SU-DHL-6 (cell line): ENCODE results near the gene CA7.

Experiments
- H2AFZ ChIP-seq: fragments of 200-600 bp; sonication (generic); 2 replicates; pipeline ENCODE4 v1.6.1; 2014; ENCODE audit warnings: low read depth, mild to moderate bottlenecking, moderate library complexity, mixed read lengths, antibody characterized with exemption, low read length; ENCODE audit not compliant: severe bottlenecking
- H3F3A ChIP-seq: fragments of 200-600 bp; shearing (Covaris generic); 2 replicates; pipeline ENCODE4 v1.6.0; 2016; ENCODE audit warnings: antibody characterized with exemption, mild to moderate bottlenecking; ENCODE audit not compliant: insufficient read depth
- H3K27ac ChIP-seq: fragments of 200-600 bp; sonication (generic); 2 replicates; pipeline ENCODE4 v1.5.1; 2016; ENCODE audit warnings: low read depth, mild to moderate bottlenecking, low read length, moderate library complexity, mixed read lengths
- H3K27me3 ChIP-seq: fragments of 200-600 bp; sonication (generic), shearing (Covaris generic); 2 replicates; pipeline ENCODE4 v1.6.0; 2014; ENCODE audit warnings: mild to moderate bottlenecking, low read length
- H3K36me3 ChIP-seq: fragments of 200-600 bp; sonication (generic); 2 replicates; pipeline ENCODE4 v1.6.1; 2014; ENCODE audit warnings: mild to moderate bottlenecking, low read length, mixed read lengths
- H3K4me2 ChIP-seq: fragments of 300-600, 200-600 bp; shearing (Covaris generic), sonication (generic); 2 replicates; pipeline ENCODE4 v1.6.0; 2014; ENCODE audit warnings: low read length, low read depth, mild to moderate bottlenecking; ENCODE audit not compliant: poor library complexity, severe bottlenecking
- H3K4me3 ChIP-seq: fragments of 200-600 bp; sonication (generic); 2 replicates; pipeline ENCODE4 v1.5.1; 2014; ENCODE audit warnings: antibody characterized with exemption, low read length, mild to moderate bottlenecking, mixed read lengths; ENCODE audit not compliant: insufficient read depth, poor library complexity, severe bottlenecking
- H3K79me2 ChIP-seq: fragments of 200-600 bp; sonication (generic); 2 replicates; pipeline ENCODE4 v1.6.1; 2014; ENCODE audit warnings: mild to moderate bottlenecking, low read length, moderate library complexity; ENCODE audit not compliant: insufficient read depth
- H3K9ac ChIP-seq: fragments of 200-600 bp; sonication (generic); 2 replicates; pipeline ENCODE4 v1.7.0; 2014; ENCODE audit warnings: mild to moderate bottlenecking, low read length
- H3K9me2 ChIP-seq: fragments of 200-600 bp; sonication (generic); replicated peaks from 2 replicates; pipeline ENCODE4 v1.6.1; 2014; ENCODE audit warnings: low read length; ENCODE audit not compliant: insufficient read depth
- H3K9me3 ChIP-seq: fragments of 200-600 bp; sonication (generic); 2 replicates; pipeline ENCODE4 v1.6.1; 2014; ENCODE audit warnings: low read length, mixed read lengths; ENCODE audit not compliant: insufficient read depth
- H4K20me1 ChIP-seq: fragments of 200-600 bp; sonication (generic); 2 replicates; pipeline ENCODE4 v1.6.1; 2014; ENCODE audit warnings: low read depth, mild to moderate bottlenecking, antibody characterized with exemption, low read length, moderate library complexity, mixed read lengths
- EZH2phosphoT487 ChIP-seq: fragments of 200-600 bp; sonication (generic), shearing (Covaris generic); conservative IDR thresholded peaks from 2 replicates; pipeline ENCODE4 v1.6.1; 2018; ENCODE audit warnings: mild to moderate bottlenecking, antibody characterized with exemption, low read length, moderate library complexity, mixed read lengths
- TF ChIP-seq, protein P1 (sequence below): fragments of 200-600 bp; sonication (generic); IDR thresholded peaks from one replicate; pipeline ENCODE4 v1.5.1; 2017; ENCODE audit warnings: antibody characterized with exemption, mild to moderate bottlenecking, low read length, moderate library complexity; ENCODE audit not compliant: insufficient read depth, poor library complexity, severe bottlenecking

Gene CA7

GRCh38 chr16:66874079-66874775, 30.0 kb downstream of the CA7 start:
- Histone ChIP-seq H2AFZ (no peak overlapping the region), H3K4me3 (no peak overlapping the region), H4K20me1 (no peaks in the 10 kb centered on the region), H3K79me2 (no peaks in the 10 kb centered on the region), H3K4me2 (no peak overlapping the region), H3K9me3 (no peaks in the 10 kb centered on the region), H3K27me3 (no peaks in the 10 kb centered on the region), H3K9me2 (no peaks in the 10 kb centered on the region), H3K27ac (no peak overlapping the region), H3K36me3 (no peaks in the 10 kb centered on the region), H3K9ac (no peak overlapping the region), H3F3A (peaks cover 6% of the 10 kb centered on the region; the same call in 1 of the 2 replicates)
- TF ChIP-seq, protein P1, sequence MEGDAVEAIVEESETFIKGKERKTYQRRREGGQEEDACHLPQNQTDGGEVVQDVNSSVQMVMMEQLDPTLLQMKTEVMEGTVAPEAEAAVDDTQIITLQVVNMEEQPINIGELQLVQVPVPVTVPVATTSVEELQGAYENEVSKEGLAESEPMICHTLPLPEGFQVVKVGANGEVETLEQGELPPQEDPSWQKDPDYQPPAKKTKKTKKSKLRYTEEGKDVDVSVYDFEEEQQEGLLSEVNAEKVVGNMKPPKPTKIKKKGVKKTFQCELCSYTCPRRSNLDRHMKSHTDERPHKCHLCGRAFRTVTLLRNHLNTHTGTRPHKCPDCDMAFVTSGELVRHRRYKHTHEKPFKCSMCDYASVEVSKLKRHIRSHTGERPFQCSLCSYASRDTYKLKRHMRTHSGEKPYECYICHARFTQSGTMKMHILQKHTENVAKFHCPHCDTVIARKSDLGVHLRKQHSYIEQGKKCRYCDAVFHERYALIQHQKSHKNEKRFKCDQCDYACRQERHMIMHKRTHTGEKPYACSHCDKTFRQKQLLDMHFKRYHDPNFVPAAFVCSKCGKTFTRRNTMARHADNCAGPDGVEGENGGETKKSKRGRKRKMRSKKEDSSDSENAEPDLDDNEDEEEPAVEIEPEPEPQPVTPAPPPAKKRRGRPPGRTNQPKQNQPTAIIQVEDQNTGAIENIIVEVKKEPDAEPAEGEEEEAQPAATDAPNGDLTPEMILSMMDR: no peak
- no peak for TF ChIP-seq EZH2phosphoT487

- TF ChIP-seq EZH2phosphoT487: no peak
- TF ChIP-seq, protein P1: no peak
- no peak overlapping the region for H3K9ac ChIP-seq
- H3K27ac ChIP-seq: no peak overlapping the region
- H3K27me3 ChIP-seq: no peaks in the 10 kb centered on the region
- peaks cover 6% of the 10 kb centered on the region; the same call in 1 of the 2 replicates for H3F3A ChIP-seq
- H3K4me2 ChIP-seq: no peak overlapping the region
- no peaks in the 10 kb centered on the region for H3K9me2 ChIP-seq
- H3K4me3 ChIP-seq: no peak overlapping the region
- H2AFZ ChIP-seq: no peak overlapping the region
- H3K79me2 ChIP-seq: peaks cover 7% of the 10 kb centered on the region; the same call in 1 of the 2 replicates
- H3K36me3 ChIP-seq: no peaks in the 10 kb centered on the region
- no peaks in the 10 kb centered on the region for H3K9me3 ChIP-seq
- H4K20me1 ChIP-seq: no peaks in the 10 kb centered on the region
Measured at GRCh38 chr16:66878067-66878466, 33.9 kb downstream of the CA7 start.

DNA sequence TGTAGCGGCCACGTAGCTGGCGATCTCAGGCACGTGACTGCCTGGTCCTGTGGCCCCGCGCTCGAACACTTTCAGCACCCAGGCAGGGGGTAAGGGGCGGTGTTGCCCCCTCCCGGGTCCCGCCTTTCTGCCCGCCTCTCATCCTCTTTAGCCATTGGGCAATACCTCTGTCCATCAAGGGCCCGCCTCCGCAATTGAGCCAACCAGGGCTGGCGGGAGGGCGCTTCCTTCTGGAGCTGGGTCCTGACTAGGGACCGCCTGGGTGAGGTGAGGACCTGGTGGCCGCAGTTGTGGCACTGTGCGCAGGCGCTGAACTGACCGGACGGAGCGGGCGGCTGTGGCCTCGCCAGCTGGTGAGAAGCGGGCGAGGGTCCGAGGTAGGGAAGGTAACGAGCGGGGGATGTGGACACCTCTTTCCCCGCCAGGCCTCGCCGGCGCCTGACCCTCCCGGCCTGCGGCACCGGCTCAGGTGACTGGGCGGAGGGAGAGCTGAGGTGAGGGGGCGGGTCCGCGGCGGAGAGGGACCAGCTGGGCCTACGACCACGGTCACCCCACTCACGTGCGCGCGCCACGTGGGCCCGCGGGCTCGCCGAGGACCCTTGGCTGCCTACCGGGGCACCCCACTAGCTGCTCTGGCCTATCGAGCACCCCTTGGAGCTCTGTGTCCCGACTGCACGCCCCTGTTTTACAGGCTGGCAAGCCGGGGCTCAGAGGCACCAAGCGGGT, 36.2 kb downstream of the CA7 start, which contains the start of gene PDP2:
Gene PDP2 (plus strand): TSS at position 228 of the 726 bp plus-strand sequence. CDS start 3,770 bp downstream, outside the sequence.
- Histone ChIP-seq H3K4me2 (peak within 1 kb of the TSS; percentile 63), H3K27ac (no peak within 1 kb of the TSS), H2AFZ (peak within 1 kb of the TSS; percentile 84), H3K9me3 (no peaks in the 10 kb centered on the region), H3K27me3 (no peaks in the 10 kb centered on the region), H3K4me3 (peak within 1 kb of the TSS; percentile 78), H3K9me2 (no peaks in the 10 kb centered on the region), H4K20me1 (no peaks in the 10 kb centered on the region), H3F3A (no peaks in the 10 kb centered on the region), H3K9ac (peak within 1 kb of the TSS; percentile 70), H3K36me3 (no peaks in the 10 kb centered on the region), H3K79me2 (peaks cover 7% of the 10 kb centered on the region; the same call in 1 of the 2 replicates)
- TF ChIP-seq, protein P1: no peak
- TF ChIP-seq EZH2phosphoT487: no peak
